Motor neuron (in vitro differentiated cells): ENCODE data around the gene PTPRU. TPM values are rescaled to one million over a fixed set of nuclear protein-coding genes. Genes with fewer than 3 reads are reported as not detected.

Source experiments
- ATAC-seq, 8 experiments: fragments of 200-7000 bp; cut with Tn5 transposase; replicated peaks in 6 of 8; 2 replicates each; pipeline ENCODE4 v1.8.0; 2021; ENCODE audit warnings: mild to moderate bottlenecking in 8 of 8, moderate library complexity in 8 of 8
- H3K27ac ChIP-seq, 2 donors: fragments of 250-450 bp; sonication (Bioruptor Pico); 2 replicates each; pipeline ENCODE4 v1.9.0; 2021; ENCODE audit warnings: antibody characterized with exemption in 2 of 2, mild to moderate bottlenecking in 2 of 2, moderate library complexity in 1 of 2
- H3K4me1 ChIP-seq, 2 donors: fragments of 250-450 bp; sonication (Bioruptor Pico); replicated peaks in 1 of 2; 2 replicates each; pipeline ENCODE4 v1.6.1; 2021; ENCODE audit warnings: antibody characterized with exemption in 2 of 2, mild to moderate bottlenecking in 2 of 2, moderate library complexity in 1 of 2
- H3K4me3 ChIP-seq, 5 donors: fragments of 250-450 bp; sonication (Bioruptor Pico); 2 replicates each; pipeline ENCODE4 v1.9.0; 2021; ENCODE audit warnings: antibody characterized with exemption in 5 of 5, mild to moderate bottlenecking in 5 of 5, moderate library complexity in 4 of 5
- WGBS, 10 experiments: fragments of 450-650 bp; shearing (Covaris generic); methylation state at CpG; one replicate each; pipeline ENCODE4 v1.0.0; 2022; 5-methylcytosine and 5-hydroxymethylcytosine counted together
- in situ Hi-C, 9 experiments: fragments of 400-800 bp; cut with MboI; loops; one replicate each; pipeline ENCODE4 v1.15.0; 2021; ENCODE audit warnings: low sequenced_read_pairs in 9 of 9, low pct_unique_long_range_greater_than_20kb in 2 of 9; ENCODE audit not compliant: unreplicated experiment in 9 of 9
- total RNA-seq, 8 experiments: library from RNA; unstranded; fragments of 300-600 nt; gene quantifications; 2 replicates each; pipeline versions ENCODE4 v1.2.3 to v1.2.4, GENCODE V29; 2022

The PTPRU gene
- total RNA-seq, 8 experiments from 2014 or later: 1.2 to 44.8 (median 15.2) TPM

DNA sequence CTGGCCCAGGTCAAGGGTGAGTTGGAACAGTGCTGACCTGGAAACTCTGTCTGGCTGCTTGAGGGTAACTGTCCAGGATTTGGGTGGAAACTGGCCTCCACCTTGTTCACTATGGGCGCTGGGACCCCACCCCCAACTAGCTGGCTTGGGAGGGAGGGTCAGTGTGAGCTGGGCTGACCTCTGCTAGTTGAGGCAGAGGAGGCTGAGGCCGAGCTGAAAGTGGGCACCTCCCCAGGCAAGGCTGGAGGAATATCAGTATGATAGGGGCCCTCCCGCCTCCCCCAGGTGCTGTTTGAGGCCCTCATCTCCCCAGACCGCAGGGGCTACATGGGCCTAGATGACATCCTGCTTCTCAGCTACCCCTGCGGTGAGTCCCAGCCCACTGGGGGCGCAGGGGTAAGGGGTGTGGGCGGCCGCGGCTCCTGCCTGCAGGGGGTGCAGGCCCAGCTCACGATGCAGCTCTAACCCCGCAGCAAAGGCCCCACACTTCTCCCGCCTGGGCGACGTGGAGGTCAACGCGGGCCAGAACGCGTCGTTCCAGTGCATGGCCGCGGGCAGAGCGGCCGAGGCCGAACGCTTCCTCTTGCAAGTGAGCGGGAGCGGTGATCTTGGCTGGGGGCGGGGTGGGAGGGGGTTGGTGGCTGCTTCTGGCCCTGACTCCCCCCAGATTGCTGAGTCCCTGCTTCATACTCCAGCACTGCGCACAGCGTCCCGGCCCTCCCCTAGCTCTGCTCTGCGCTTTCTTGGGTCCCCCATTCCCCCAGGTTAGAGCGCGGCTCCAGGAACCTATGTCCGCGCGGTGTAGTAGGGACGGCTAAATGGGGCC is 22.9 kb downstream of the PTPRU start:
- WGBS, 10 experiments: 17 to 67% (median 29%) methylated on average over 1 to 11 of the region's 38 CpGs; no CpG with 5 or more reads in 6 of the 10 experiments
- peak; percentile 37 to 64 (median 56) for ATAC-seq
- H3K4me3 ChIP-seq: peak overlapping the region; percentile 22 to 42 (median 25)
- in situ Hi-C loops: no loop called here
- H3K27ac ChIP-seq: peak overlapping the region in 1 of 2 donors; percentile 32
- H3K4me1 ChIP-seq: peaks cover 32 to 42% of the 10 kb centered on the region in 2 donors

GRCh38 chr1:29259802-29260441 is 23.6 kb downstream of the PTPRU start:
- in situ Hi-C loops: no loop called here
- H3K27ac ChIP-seq: peak overlapping the region in 1 of 2 donors; percentile 32
- peak overlapping the region; percentile 22 to 42 (median 25) for H3K4me3 ChIP-seq
- ATAC-seq: peak; percentile 78 to 95 (median 84)
- peaks cover 32 to 42% of the 10 kb centered on the region in 2 donors for H3K4me1 ChIP-seq
- WGBS, 10 experiments: 0 to 2% methylated on average over 4 to 11 of the region's 56 CpGs; no CpG with 5 or more reads in 8 of the 10 experiments

DNA sequence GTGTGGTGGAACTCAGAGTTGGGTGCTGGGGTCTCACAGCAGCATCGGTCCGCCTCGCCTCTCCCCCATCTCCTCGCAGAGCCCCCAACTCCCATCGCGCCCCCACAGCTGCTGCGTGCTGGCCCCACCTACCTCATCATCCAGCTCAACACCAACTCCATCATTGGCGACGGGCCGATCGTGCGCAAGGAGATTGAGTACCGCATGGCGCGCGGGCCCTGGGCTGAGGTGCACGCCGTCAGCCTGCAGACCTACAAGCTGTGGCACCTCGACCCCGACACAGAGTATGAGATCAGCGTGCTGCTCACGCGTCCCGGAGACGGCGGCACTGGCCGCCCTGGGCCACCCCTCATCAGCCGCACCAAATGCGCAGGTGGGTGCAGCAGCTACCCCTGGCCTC is 24.2 kb downstream of the PTPRU start:
- WGBS, 10 experiments: 33 to 75% (median 70%) methylated on average over 4 to 16 of the region's 29 CpGs; no CpG with 5 or more reads in 6 of the 10 experiments
- peak overlapping the region in 4 of 5 donors; percentile 23 to 42 (median 28) for H3K4me3 ChIP-seq
- H3K27ac ChIP-seq: no peak overlapping the region
- peak in 1 of 8 experiments; percentile 2 for ATAC-seq
- in situ Hi-C loops: no loop called here
- H3K4me1 ChIP-seq: peaks cover 32 to 42% of the 10 kb centered on the region in 2 donors

GRCh38 chr1:29264773-29265389 is 28.6 kb downstream of the PTPRU start:
- Histone ChIP-seq H3K4me3 (no peak overlapping the region), H3K27ac (no peak overlapping the region), H3K4me1 (peaks cover 0 to 12% of the 10 kb centered on the region in 2 donors)
- in situ Hi-C loops: no loop called here
- 19 to 100% (median 95%) methylated on average over 2 to 4 of the region's 4 CpGs for WGBS, 10 experiments
- ATAC-seq: peak in 1 of 8 experiments; percentile 50

DNA sequence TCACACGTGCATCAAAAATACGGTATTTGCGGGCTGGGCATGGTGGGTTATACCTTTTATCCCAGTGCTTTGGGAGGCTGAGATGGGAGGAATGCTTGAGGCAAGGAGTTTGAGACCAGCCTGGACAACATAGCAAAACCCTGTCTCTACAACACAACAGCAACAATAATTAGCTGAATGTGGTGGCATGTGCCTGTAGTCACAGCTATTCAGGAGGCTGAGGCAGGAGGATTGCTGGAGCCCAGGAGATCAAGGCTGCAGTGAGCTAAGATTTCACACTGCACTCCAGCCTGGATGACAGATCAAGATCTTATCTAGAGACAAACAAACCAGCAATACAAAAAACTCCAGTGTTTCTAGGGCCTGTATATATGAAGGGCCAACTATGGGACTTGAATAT is 30.6 kb downstream of the PTPRU start:
- no peak for ATAC-seq
- Histone ChIP-seq H3K27ac (no peak overlapping the region), H3K4me1 (peaks cover 0 to 14% of the 10 kb centered on the region in 2 donors), H3K4me3 (no peak overlapping the region)
- in situ Hi-C loops: no loop called here
- WGBS, 10 experiments: 92 to 100% (median 98%) methylated on average over 2 to 3 of the region's 3 CpGs; no CpG with 5 or more reads in 2 of the 10 experiments

DNA sequence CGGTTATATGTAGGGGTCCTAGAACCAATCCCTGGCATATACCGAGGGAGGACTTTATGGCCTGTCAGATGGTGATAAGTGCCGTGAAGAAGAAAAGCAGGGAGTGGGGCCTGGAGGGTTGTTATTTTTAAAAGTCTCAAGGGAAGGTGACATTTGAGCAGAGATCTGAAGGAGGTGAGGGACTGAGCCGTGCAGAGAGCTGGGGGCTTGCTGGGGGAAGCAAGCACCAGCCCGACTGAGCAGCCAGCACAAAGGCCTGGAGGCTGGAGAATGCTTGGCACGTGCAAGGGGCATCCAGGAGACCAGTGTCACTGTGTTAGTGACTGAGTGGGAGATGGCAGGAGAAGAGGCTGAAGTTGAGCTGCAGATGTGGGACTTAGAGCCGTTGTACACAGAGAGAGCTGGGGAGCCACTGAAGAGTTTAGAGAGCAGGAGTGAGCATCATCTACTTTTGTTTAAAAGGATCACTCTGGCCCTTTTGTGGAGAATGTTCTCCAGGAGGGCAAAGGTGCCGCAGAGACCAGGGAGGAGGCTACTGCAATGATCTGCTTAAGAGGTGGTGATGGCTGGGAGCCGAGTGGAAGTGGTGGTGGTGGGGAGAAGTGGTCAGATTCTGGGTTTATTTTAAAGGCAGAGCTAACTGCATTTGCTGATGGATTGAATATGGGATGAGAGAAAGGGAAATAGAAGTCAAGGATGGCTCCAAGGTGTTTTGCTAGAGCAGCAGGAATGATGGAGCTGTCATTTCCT is 31.2 kb downstream of the PTPRU start:
- no peak overlapping the region for H3K4me3 ChIP-seq
- H3K4me1 ChIP-seq: peaks cover 0 to 16% of the 10 kb centered on the region in 2 donors
- ATAC-seq: no peak
- in situ Hi-C loops: no loop called here
- 65 to 92% (median 81%) methylated on average over 1 to 9 of the region's 9 CpGs; no CpG with 5 or more reads in 2 of the 10 experiments for WGBS, 10 experiments
- H3K27ac ChIP-seq: no peak overlapping the region

- Histone ChIP-seq H3K27ac (no peak overlapping the region), H3K4me3 (no peak overlapping the region), H3K4me1 (peaks cover 0 to 16% of the 10 kb centered on the region in 2 donors)
- WGBS, 10 experiments: 60 to 100% (median 80%) methylated on average over 1 to 8 of the region's 8 CpGs; no CpG with 5 or more reads in 3 of the 10 experiments
- ATAC-seq: no peak
- in situ Hi-C loops: no loop called here
Observed at GRCh38 chr1:29269382-29269781, 33.1 kb downstream of the PTPRU start.

DNA sequence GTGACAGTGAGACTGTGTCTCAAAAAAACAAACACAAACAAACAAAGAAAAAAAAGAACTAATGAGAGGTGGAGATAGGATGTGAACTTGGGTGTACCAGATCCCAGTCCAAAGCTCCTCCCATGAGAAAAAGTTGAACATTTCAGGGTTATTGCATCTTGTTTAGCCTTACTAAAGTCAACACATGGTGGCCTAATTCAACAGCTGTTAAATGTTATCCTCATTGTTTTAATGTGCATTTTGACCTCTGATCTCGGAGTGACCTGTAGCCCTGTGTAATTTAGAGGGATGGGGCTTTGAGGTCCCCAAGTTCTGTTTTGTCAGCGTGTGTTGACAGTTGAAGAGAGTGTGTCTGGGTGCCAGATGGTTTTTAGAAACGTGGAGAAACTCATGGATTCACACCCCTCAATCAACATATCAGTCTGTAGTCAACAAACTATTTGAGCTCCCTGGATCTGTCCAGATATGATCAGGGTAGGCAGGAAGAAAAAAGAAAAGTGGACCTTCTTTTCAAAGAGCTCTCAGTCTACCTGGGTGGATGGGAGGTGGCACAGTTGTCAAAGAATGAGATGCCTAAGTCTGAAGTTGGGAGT is 34.7 kb downstream of the PTPRU start:
- 0 to 62% (median 21%) methylated on average over 1 to 3 of the region's 3 CpGs; no CpG with 5 or more reads in 2 of the 10 experiments for WGBS, 10 experiments
- ATAC-seq: peak in 3 of 8 experiments; percentile 61 to 79 (median 73)
- Histone ChIP-seq H3K4me1 (peaks cover 0 to 16% of the 10 kb centered on the region in 2 donors), H3K27ac (no peak overlapping the region), H3K4me3 (no peak overlapping the region)
- in situ Hi-C loops: no loop called here

DNA sequence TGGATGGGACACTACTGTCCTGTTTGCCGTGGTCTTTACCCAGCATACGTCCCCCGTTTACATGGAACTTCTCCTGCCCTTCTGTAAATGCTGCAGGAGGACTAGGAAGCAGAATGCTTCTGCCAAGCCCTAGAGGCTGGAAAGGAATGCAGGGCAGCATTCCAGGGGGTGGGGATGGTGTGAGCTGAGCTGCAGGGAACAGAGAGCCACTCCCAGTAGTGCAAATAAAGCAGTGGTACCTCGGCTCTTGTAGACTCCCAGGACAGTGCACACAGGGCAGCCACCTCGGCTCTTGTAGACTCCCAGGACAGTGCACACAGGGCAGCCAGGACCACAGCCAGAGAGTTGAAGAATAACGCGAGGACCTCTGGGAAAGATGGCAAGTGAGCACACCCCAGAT is 35.4 kb downstream of the PTPRU start:
- 0 to 26% (median 15%) methylated on average over 1 to 7 of the region's 7 CpGs; no CpG with 5 or more reads in 2 of the 10 experiments for WGBS, 10 experiments
- Histone ChIP-seq H3K27ac (no peak overlapping the region), H3K4me3 (no peak overlapping the region), H3K4me1 (peaks cover 0 to 16% of the 10 kb centered on the region in 2 donors)
- peak; percentile 60 to 99 (median 82) for ATAC-seq
- in situ Hi-C loops: no loop called here

DNA sequence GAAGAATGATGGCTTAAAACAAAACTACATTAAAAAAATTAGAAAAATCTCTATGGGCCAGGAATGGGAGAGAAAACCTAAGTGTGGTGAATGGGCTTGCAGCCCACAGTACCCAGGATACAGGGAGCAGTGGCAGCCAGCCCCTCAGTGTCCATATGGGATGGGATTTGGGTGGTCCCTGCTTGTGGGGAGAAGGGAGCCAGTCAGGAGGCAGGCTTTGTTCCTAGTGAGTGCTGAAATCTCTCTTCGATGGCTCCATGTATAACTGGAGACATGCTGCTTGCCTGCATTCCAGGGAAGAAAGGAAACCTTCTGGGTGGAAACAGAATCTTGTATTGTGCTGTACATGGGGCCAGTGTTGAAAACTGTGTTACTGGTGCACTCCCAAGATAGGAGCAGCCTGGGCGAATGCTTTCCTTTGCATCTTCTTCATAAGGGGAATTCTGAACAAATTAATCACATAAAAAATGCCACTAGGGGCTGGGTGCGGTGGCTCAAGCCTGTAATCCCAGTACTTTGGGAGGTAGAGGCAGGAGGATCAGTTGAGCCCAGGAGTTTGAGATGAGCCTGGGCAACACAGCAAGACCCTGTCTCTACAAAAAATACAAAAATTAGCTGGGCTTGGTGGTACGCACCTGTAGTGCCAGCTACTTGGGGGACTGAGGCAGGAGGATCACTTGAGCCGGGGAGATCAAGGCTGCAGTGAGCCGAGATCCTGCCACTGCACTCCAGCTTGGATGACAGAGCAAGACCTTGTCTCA is 36.0 kb downstream of the PTPRU start:
- in situ Hi-C loops: no loop called here
- 20 to 100% (median 81%) methylated on average over 1 to 6 of the region's 6 CpGs; no CpG with 5 or more reads in 2 of the 10 experiments for WGBS, 10 experiments
- H3K4me3 ChIP-seq: no peak overlapping the region
- ATAC-seq: peak in 2 of 8 experiments; percentile 3 to 6
- H3K4me1 ChIP-seq: peaks cover 0 to 16% of the 10 kb centered on the region in 2 donors
- H3K27ac ChIP-seq: no peak overlapping the region

DNA sequence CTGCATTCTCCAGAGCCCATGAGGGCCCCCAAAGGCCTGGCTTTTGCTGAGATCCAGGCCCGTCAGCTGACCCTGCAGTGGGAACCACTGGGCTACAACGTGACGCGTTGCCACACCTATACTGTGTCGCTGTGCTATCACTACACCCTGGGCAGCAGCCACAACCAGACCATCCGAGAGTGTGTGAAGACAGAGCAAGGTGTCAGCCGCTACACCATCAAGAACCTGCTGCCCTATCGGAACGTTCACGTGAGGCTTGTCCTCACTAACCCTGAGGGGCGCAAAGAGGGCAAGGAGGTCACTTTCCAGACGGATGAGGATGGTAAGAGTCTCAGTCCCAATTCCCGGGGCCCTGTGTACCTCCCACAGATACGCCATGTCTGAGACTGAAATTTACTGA is 39.1 kb downstream of the PTPRU start:
- Histone ChIP-seq H3K27ac (no peak overlapping the region), H3K4me1 (peaks cover 0 to 10% of the 10 kb centered on the region in 2 donors), H3K4me3 (no peak overlapping the region)
- ATAC-seq: no peak
- in situ Hi-C loops: no loop called here
- 70 to 100% (median 87%) methylated on average over 1 to 14 of the region's 14 CpGs; no CpG with 5 or more reads in 3 of the 10 experiments for WGBS, 10 experiments
